HG02571 (cell line): ENCODE data around the gene AGT.
"Not testable (repeated sequence)": the region's sequence is repeated elsewhere in the genome, so short reads cannot be mapped to it uniquely, and the experiment has no call there.

Experiments used
- ATAC-seq: cut with Tn5 transposase; IDR thresholded peaks from one replicate; pipeline ENCODE4 v1.9.1; 2021; ENCODE audit warnings: mild to moderate bottlenecking, moderate library complexity; ENCODE audit not compliant: unreplicated experiment

The AGT gene

DNA sequence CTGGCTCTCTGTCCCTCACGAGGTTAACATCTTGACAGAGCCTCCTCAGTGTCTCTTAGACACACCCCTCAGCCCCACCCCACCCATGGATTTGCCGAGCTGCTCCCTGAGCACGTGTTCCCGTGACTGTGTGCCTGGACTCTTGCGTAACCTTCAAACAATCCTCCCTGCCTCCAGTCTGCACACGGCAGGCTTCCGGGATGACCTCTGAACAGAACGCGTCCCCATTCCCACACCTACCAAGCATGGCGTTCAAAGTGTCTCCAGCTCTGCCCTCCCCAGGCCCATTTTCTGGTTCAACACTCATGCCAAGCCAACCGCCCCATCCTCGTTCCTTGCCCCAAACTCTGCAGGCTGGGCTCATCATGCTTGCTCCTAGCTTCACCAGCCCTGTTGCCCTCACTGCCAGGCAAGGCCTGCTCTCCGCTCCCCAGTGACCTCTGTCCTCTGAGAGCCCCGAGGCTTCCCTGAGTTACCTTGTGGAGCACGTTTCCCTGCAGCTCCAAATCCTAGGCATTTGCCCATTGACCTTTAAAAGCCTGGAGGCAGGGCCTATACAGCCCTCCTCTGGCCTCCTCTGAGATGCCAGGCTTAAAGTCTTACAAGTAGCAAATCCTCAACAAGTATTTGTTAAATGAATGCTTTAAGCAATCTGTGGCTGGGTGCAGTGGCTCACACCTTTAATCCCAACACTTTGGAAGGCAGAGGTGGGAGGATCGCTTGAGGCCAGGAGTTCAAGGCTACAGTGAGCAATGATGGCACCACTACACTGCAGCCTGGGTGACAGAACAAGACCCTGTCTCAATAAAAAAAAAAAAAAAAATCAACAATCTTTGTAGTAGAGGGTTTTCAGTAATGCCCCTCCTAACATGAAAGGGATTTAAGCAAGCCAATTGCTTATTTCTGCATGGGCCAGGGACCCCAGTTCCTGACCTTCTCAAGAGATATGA, 5.0 kb downstream of the AGT start:
- no peak for ATAC-seq

DNA sequence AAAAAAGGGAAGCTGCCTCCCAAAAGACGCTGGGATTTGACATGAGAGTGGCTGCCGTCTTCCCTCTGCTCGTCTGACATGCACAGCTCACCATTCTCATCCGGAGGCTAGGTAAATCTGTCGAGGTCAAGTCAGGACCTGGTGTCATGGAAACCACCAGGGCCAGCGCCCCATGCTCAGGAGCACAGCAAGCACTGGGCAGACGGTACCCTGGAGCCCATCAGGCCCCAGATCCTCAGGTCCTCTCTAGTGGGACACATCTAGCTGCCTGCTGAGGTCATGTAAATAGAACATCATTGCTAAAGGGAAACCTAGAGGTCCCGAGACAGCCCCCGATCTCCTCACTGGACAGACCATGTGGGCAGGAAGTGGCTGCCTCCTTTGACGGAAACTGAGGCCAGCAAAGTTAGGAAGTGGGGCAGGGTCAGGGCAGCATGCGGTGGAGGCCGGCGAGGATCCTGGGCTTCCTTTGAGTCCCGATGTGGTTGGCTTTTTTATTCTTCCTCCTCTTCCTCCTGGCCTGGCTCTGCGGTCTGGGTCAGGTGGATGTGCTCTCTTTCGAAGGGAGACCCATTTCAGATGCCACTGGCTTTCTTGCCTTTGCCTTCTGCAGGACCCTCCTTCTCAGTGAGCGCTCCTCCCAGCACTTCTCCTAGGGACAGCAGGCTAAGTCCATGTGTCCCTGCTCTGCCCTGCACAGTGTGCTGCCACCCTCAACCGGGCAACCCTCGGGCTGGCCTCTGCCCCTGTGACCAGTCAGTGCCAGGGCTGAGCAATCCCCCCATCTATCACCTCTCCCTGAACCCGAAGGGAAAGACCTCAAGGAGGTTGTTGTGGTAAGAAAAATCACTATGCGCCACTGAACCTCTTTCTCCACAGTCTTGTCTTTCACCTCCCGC, 5.9 kb downstream of the AGT start:
- no peak for ATAC-seq

DNA sequence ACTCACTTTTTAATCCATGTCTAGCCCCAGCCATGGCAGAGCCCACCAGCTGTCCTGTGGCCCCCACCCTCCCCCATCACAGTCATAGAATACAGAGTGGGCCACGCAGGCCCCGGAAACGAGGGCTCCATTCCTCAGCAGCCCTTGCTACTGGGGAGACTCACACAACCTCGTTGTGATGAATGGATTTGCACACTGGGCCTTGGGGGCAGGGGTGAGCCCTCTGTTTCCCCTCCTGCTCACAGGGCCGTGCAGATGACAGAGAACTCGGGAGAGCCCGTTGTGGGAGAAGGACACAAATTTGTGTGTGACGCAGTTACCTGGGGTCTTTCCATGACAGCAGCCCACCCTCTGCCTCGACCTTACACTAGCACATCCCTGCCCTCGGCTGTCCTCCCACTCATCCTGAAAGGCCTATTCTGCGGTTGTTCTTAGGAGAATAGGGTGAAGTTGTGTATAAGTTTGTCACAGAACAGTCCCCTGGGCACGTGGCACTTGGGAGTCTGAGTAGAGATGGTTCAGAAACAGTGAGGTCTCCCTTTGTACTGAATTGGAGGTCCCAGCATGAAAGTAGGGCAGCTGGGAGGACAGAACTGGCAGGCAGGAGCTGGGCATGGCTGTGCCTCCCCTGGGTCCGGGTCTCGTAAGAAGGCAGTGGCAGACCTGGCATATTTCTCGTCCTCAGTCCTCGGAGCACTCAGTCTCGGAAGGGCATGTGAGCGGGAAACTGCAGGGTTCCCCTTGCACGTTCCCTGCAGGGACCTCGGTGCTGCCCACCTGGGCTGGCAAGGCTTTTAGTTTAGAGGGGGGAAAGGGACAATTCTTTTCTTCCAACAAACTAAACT, 6.8 kb downstream of the AGT start:
- no peak for ATAC-seq

DNA sequence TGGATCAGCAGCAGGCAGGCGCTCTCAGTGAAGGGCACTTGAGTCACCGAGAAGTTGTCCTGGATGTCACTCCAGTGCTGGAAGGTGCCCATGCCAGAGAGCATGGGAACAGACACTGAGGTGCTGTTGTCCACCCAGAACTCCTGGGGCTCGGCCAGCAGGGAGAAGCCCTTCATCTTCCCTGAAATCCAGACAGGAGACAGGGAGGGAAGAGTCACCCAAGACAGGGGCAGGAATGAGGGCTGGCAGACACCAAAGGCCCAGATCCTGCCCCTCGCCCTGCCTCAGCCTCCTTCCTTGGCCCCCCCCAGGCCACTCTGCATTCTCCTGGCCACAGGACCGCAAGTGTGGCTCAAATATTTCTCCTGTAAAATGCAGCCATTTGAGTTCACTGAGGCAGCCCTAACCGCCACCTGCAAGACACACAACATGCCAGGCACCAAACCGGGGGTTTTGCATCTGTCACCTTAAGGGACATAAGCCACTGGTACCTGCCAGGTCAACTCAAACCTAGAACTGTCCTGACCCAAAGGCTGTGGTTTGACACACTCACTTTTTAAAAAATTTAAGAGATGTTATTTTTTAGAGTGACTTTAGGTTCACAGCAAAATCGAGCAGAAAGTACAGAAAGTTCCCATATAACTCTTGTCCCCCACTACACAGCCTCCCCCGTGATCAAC, 7.8 kb downstream of the AGT start:
- ATAC-seq: no peak

DNA sequence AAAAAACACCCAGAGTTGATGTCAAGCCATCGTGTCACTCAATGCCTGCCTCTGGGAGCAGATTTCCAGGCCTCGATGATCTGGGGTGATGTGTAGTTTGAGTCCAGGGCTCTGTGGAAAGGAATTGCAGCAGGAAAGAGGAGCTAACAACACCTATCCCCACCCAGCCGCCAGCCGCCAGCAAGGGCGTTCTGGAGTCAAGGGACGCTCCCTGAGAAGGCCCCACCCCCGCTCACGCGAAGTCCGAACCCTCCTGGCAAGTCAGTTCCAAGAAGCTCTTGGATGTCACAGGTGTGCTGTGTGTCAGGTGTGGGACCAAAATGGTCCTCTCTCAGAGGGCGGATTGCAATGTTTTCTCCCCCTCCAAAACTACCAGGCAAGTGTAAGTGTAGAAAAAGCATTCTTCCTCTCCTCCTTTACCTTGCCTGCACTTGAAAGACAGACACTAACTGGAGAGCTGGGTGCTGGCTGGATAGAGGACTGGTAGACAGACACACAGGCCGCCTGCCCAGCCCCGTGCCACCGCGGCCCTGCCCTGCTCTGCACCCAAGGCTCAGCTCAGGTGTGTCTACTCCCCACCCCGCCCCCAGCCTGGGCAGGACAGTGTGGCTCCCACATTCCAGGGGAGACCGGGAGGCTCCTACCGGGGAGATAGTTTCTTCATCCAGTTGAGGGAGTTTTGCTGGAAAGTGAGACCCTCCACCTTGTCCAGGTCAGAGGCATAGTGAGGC, 8.5 kb downstream of the AGT start:
- ATAC-seq: no peak

DNA sequence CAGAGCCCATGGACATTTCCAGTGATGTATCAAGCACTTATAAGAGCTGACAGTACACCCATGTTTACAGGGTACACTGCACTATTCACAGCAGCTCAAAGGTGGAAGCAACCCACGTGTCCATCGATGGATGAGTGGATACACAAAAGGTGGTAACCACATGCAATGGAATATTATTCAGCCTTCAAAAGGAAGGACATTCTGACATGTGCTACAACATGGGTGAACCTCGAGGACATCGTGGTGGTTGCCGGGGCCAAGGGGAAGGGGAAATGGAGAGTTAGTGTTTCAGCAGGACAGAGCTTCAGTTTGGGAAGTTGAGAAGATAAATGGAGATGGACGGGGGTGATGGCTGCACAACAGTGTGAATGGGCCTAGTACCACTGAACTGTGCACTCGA, 9.1 kb downstream of the AGT start:
- ATAC-seq: no peak

DNA sequence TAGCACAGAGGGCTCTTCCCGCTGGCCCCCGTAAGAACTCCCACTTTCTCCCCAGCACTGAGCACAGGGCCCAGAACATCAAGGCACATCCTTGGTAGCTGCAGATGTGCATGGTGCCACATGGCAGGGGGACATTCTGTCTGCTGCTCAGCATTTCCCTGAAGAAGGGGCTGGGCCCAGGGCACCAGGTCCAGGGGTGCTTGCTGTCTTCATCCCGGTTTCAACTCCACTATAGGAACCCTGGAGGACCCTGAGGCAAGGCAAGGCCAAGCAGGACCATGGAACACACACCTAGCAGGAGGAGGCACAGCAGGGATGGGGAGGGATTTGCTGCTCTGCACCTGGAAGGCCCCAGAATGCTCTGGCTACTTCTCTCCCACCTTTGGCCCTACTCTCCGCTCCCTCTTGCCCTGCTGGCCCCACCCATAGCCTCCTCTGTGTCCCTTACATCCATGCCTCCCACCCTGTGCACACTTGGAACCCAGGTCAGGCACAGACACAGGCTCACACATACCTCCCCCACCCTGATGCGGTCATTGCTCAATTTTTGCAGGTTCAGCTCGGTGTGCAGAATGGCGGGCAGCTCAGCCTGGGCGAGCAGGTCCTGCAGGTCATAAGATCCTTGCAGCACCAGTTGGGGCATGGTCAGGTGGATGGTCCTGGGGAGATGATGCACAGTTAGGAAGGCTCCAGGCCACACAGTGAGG, 10.1 kb downstream of the AGT start:
- no peak for ATAC-seq

DNA sequence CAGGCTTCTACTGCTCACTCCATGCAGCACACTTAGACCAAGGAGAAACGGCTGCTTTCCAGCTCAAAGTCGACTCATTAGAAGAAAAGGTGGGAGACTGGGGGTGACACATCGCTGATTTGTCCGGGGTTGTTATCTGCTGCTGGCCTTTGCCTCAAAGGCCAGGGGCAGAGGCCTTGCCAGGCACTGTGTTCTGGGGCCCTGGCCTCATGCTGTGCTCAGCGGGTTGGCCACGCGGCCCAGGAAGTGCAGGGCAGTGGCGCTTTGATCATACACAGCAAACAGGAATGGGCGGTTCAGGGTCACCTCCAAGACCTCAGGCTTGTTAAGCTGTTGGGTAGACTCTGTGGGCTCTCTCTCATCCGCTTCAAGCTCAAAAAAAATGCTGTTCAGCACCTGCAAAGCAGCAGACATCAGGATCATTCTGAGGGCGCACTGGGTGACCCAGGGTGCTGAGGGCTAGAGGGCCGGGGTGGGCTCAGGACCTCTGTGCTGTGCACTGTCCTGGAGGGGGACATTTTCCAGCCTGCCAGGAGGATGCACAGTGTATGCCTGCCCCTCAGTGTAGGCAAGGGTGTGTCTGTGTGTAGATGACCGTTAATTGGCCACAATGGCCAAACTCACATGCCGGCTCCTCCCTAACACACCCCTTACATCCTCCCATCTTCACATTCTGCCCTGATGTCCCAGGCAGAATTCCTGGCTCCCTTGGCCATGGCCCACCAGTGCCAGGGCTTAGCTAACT, 10.8 kb downstream of the AGT start:
- ATAC-seq: no peak

DNA sequence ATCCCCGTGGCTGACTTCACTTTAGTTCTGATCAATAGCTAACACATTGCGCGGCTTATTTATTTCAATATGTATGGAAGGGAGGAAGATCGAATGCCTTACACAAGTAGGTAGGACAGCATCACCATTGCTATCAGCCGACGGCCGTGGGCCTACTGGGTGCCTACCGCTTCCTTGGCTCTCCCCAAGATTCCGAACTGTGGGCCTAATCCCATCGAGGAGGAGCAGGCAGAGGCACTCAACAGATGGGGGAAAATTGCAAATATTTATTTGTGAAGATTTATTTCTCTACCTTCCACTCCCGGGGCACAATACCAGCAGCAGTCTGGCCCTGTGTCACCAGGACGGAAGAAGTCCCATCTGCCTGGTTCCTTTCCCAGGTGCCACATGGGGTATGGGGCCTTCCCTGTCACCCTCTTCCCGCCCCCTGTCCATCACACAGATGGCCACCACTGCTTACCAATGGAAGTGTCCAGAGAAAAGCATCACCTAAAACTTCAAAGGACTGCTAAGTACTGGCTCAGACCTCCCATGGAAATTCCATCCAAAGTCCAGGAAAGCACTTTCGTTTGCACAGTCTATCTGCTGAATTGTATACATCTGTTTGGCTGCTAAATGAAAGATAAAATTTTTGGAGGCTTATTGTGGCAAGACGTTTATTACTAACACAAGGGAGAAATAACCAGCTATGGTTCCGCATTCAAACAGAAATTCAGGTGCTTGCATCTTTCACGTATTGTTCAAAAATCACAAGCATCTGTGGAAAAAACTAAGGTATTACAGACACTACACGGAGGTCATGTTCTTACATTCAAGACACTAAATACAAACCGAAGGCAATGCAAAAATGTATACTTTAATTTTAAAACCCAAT, 11.8 kb downstream of the AGT start:
- no peak for ATAC-seq

DNA sequence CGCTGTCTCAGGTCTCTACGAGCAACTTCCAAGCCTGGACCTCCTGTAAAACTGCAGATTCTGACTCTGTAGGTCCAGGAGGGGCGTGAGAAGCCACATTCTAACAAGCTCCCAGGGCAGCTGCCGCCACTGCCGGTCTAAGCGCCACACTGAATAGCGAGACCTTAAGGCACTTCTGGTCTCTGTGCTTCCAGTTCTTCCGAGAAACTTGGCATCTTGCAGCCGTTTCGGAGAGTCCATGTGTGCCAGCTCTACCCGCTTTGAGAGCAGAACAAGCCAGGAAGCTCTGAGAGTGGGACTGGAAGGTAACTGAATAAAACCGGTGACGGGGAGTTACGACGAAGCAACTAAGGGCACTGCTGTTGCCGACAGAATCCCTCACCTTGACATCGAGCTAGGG, 12.5 kb downstream of the AGT start:
- ATAC-seq: no peak

DNA sequence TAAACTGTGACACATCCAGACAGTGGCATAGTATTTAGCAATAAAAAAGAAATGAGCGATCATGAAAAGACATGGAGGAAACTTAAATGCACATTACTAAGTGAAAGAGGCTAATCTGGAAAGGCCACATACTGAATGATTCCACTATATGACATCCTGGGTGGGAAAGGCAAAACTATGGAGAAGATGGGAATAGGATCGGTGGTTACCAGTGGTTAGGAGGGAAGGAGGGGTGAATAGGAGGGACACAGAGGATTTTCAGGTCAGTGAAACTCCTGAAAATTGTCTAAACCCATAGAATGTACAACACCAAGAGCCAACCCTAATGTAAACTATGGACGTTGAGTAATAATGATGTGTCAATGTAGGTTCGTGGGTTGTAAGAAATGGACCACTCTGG, 13.8 kb downstream of the AGT start:
- no peak for ATAC-seq

DNA sequence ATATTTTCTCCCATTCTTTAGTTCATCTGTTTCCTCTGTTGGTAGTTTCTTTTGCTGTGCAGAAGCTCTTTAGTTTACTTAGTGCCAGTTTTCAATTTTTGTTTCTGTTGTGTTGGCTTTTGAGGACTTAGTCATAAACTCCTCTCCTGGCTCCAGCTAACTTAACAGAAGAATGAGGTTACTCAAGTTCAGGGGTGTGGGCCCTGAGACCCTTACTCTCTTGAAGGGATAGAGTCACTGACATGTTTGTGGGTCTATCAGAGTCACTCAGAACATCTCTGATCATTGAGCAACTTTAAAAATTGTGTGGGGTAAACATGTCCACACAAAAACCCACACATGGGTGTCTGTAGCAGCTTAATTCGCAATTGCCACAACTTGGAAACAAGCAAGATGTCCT, 14.2 kb downstream of the AGT start:
- no peak for ATAC-seq

DNA sequence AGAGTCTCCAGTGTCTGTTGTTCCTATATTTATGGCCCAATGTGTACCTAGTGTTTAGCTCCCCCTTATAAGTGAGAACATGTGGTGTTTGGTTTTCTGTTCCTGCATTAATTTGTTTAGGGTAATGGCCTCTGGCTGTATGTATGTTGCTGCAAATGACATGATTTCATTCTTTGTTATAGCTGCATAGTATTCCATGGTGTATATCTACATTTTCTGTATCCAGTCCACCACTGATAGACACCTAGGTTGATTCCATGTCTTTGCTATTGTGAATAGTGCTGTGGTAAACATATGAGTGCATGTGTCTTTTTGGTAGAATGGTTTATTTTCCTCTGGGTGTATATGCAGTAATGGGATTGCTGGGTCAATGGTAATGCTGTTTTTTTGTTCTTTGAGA, 15.0 kb downstream of the AGT start:
- not testable (repeated sequence) for ATAC-seq

DNA sequence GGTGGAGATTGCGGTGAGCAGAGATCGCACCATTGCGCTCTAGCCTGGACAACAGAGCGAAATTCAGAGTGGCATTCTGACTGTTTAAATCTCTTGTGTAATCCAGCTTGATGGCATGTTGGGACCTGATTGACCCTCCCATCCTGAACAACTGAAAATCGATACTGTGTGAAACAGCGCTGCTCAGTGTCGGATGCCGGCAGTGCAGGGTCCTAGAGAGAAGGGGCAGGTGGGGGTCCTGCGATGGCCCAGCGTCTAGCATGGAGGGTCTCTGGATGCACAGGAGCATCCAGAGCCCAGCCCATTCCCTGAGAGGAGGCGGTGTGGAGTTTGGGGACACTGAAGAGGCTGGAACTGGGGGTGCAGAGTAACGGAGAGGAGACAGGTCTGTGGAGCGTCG, 15.8 kb downstream of the AGT start:
- no peak for ATAC-seq

DNA sequence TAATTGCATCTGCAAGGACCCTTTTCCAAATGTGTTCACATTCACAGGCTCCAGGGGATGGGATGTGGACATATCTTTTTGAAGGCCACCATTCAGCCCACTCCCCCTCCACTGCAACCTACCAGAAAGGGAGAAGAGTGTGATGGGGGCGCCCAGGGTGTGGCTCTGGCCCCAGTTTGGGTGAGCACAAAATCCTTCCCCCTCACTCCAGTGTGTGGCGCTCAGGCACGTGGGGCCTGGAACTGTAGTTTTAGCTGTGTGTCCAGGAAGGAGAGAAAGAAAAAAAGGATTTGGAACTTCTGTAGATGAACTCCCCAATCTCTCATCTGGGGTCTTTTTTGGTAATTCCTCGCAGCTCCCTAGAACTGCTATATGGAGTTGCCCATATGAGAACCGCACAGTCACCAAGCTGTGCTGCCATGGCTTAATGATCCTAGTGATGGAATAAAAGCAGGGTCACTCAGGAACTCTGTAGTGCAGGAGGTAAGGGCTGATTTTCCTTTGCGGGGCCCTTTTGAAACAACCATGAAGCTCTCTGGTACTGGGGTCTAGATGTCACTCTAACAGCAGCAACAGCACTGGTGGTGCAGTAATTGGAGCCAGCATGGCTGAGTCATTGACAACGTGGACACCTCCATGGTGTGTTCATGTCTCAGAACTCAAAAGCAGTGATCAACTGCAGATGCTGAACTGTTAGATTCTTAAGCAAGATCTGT, 17.0 kb downstream of the AGT start:
- ATAC-seq: no peak

DNA sequence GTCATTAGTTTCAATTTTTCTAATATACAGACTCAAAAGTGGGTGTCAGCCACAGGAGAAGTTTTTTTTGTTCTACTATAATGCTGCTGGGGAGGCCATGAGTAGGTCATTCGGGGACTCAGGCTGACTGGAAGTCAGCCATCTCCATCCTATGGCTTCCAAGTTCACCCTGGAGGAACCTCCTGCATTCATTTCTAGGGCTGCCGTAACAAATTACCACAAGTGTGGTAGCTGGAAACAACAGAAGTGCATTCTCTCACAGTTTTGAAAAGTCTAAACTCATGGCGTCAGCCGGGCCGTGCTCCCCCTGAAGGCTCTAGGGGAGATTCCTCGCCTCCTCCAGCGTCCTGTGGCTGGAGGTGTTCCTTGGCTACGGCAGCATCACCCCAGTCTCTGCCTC, 17.7 kb downstream of the AGT start:
- ATAC-seq: no peak

DNA sequence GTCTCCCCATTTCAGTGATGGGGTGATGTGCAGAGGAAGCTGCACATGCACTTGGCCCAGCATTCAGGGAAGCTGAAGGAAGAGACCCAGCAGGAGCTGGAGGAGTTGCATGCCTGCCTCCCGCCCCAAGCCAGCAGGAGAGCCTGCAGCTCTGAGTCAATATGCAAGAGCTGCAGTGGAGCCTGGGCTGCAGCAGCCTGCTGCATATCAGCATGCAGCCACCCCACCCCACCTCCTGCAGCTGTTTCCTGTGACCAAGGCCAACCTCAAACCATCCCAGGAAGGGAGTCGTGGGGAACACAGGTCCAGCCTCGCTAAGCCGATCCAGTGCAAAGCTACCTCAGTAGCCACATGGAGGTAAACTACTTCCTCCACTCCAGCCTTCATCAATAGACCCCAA, 18.9 kb downstream of the AGT start:
- ATAC-seq: no peak
